Measurements from ENCODE around the gene CAV2.

DNA sequence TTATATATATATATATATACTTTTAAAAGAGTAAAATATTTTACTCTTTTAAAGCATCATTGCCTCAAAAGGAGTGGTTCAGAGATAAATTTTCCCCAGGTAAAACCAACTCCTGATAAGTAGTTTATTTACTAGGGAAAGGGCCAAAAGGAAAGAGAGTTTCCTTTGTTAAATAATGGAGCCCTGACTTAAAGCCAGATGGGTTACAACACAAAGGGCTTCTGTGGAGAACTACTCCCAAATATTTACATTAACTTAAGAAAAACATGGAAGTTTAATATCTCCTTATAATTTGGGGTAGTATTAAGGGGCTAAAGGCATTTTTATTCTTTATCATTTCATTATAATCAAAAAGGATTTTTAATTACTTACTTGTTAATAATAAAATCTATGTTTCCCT, 16.8 kb downstream of the CAV2 start:
- TF ChIP-seq, protein P1, sequence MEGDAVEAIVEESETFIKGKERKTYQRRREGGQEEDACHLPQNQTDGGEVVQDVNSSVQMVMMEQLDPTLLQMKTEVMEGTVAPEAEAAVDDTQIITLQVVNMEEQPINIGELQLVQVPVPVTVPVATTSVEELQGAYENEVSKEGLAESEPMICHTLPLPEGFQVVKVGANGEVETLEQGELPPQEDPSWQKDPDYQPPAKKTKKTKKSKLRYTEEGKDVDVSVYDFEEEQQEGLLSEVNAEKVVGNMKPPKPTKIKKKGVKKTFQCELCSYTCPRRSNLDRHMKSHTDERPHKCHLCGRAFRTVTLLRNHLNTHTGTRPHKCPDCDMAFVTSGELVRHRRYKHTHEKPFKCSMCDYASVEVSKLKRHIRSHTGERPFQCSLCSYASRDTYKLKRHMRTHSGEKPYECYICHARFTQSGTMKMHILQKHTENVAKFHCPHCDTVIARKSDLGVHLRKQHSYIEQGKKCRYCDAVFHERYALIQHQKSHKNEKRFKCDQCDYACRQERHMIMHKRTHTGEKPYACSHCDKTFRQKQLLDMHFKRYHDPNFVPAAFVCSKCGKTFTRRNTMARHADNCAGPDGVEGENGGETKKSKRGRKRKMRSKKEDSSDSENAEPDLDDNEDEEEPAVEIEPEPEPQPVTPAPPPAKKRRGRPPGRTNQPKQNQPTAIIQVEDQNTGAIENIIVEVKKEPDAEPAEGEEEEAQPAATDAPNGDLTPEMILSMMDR (conservative IDR thresholded peaks at IDR 0.05), result no peak
- TF ChIP-seq ZFX (IDR thresholded peaks at IDR 0.05), result no peak
